ENCODE data around the gene FHIP1A. TPM values are rescaled to one million over a fixed set of nuclear protein-coding genes. Genes with fewer than 3 reads are reported as not detected.

The FHIP1A gene
- total and polyA plus RNA-seq, 2 of the 13 experiments (the other 11 are each of a cell fraction or from before 2014, with no cell fraction given), result 4.1 to 6.2 TPM

DNA sequence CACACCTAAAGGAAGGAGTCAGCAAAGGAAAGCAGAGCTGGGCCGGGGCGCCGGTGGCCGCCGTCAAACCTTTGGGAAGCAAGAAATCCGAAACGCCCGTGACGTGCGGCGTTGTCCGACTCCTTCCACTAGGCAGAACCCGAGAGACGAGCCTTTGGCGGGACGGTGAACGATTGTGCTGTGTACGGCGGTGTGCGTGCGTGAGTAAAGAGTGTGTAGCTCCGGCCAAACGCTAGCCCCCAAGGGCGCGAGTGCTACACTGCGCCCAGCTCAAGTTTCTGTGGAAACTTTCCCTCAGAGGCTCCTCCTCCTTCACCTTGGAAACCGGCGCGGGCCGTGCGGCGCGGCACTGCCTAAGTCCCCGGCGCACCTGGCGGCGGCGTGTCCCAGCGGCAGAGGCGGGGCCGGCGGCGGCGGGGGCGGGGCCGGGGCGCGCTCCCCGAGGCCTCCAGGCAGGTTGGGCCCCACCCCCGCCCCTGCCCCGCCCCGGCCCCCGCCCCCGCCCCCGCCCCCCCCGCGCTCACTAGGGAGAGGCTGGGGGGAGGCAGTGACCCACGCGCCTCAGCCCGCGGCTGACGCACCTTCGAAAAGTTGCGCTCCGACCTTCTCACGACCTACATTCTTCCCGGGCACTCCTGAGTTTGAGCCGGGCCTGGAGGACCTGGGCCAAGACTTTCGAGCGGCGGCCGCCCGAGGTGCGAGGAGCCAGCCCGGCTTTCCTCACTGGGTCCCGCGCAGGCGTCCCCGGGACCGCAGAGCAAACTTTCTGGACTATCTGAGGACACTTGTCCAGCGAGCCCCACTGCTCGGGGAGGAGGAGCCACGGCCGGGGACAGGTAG is at the start of gene FHIP1A (continued):
- peak; percentile 22; the same call in 1 of the 2 replicates for TF ChIP-seq PAXIP1 (CRISPR knock-in tag; conservative IDR thresholded peaks at IDR 0.05)
- no peak for TF ChIP-seq ZNF83 (CRISPR knock-in tag; IDR thresholded peaks at IDR 0.05; ENCODE audit: borderline replicate concordance)
- no peak for TF ChIP-seq RBM39 (IDR thresholded peaks at IDR 0.05; ENCODE audit: low read depth, low read length, poor library complexity, severe bottlenecking)
- TF ChIP-seq POLR2AphosphoS2 (IDR thresholded peaks at IDR 0.05; ENCODE audit: low read depth, low read length), result no peak
- TF ChIP-seq YEATS4 (CRISPR knock-in tag; IDR thresholded peaks at IDR 0.05; ENCODE audit: borderline replicate concordance), result no peak
- TF ChIP-seq KMT2B (CRISPR knock-in tag; IDR thresholded peaks at IDR 0.05), result no peak
- TF ChIP-seq RXRA (CRISPR knock-in tag; IDR thresholded peaks at IDR 0.05), result no peak
- no peak for TF ChIP-seq ZNF10 (CRISPR knock-in tag; IDR thresholded peaks at IDR 0.05; ENCODE audit: borderline replicate concordance, low read depth)
- TF ChIP-seq ZNF329 (CRISPR knock-in tag; IDR thresholded peaks at IDR 0.05; ENCODE audit: low read depth), result no peak
- no peak for TF ChIP-seq PRPF4 (IDR thresholded peaks at IDR 0.05; ENCODE audit: low read depth, low read length, poor library complexity, severe bottlenecking)
- TF ChIP-seq RFXAP (CRISPR knock-in tag; IDR thresholded peaks at IDR 0.05; ENCODE audit: borderline replicate concordance), result no peak
- TF ChIP-seq ZNF234 (CRISPR knock-in tag; conservative IDR thresholded peaks at IDR 0.05), result no peak
- TF ChIP-seq PLRG1 (conservative IDR thresholded peaks at IDR 0.05), result no peak
- no peak for TF ChIP-seq ESRRA (CRISPR knock-in tag; IDR thresholded peaks at IDR 0.05; ENCODE audit: low read depth)
- TF ChIP-seq ZNF460 (CRISPR knock-in tag; IDR thresholded peaks at IDR 0.05; ENCODE audit: borderline replicate concordance), result no peak
- no peak for TF ChIP-seq ZNF326 (CRISPR knock-in tag; IDR thresholded peaks at IDR 0.05; ENCODE audit: borderline replicate concordance)
- no peak for TF ChIP-seq RARG (CRISPR knock-in tag; IDR thresholded peaks at IDR 0.05; ENCODE audit: low read depth)
- no peak for TF ChIP-seq ZNF660 (CRISPR knock-in tag; IDR thresholded peaks at IDR 0.05; ENCODE audit: borderline replicate concordance, low read depth)
- no peak for TF ChIP-seq IKZF1 (IDR thresholded peaks at IDR 0.05)
- peak; percentile 47; the same call in 1 of the 2 replicates for TF ChIP-seq ZNF772 (CRISPR knock-in tag; IDR thresholded peaks at IDR 0.05)
- no peak for TF ChIP-seq HNF4A (CRISPR knock-in tag; IDR thresholded peaks at IDR 0.05)
- no peak for TF ChIP-seq IRF2 (CRISPR knock-in tag; IDR thresholded peaks at IDR 0.05)
- TF ChIP-seq ZNF891 (CRISPR knock-in tag; IDR thresholded peaks at IDR 0.05), result no peak
- TF ChIP-seq GATA4 (IDR thresholded peaks at IDR 0.05; ENCODE audit: borderline replicate concordance, low read depth), result no peak
- 0 out of 2 replicates have a peak, but pooled peaks have one; percentile 21 for TF ChIP-seq NR0B2 (CRISPR knock-in tag; IDR thresholded peaks at IDR 0.05)
- TF ChIP-seq RBFOX2 (IDR thresholded peaks at IDR 0.05; ENCODE audit: low read depth, low read length), result 0 out of 2 replicates have a peak, but pooled peaks have one; percentile 57
- peak; percentile 32; the same call in 1 of the 2 replicates for TF ChIP-seq FOXA3 (CRISPR knock-in tag; IDR thresholded peaks at IDR 0.05)
- no peak for TF ChIP-seq DDIT3 (CRISPR knock-in tag; IDR thresholded peaks at IDR 0.05)

All from HepG2 (cell line).